Neuronal stem cell (in vitro differentiated cells): ENCODE data around the gene P3H1.

Source experiments
- DNase-seq: peaks from one replicate; pipeline ENCODE4 v3.0.0-alpha.2; 2013; ENCODE audit warnings: low spot score
- H2AFZ ChIP-seq: one replicate; pipeline ENCODE4 v1.6.1; 2013; ENCODE audit warnings: mild to moderate bottlenecking, low read length, inconsistent platforms
- H2AK5ac ChIP-seq: 2 replicates; pipeline ENCODE4 v1.6.1; 2013; ENCODE audit warnings: low read depth, mild to moderate bottlenecking, inconsistent platforms, low read length, moderate library complexity, mixed read lengths
- H2BK120ac ChIP-seq: 2 replicates; pipeline ENCODE4 v1.6.1; 2013; ENCODE audit warnings: low read depth, mild to moderate bottlenecking, inconsistent platforms, low read length, moderate library complexity, mixed read lengths
- H2BK12ac ChIP-seq: one replicate; pipeline ENCODE4 v1.6.1; 2013; ENCODE audit warnings: low read length, inconsistent platforms
- H2BK15ac ChIP-seq: 2 replicates; pipeline ENCODE4 v1.6.1; 2013; ENCODE audit warnings: mild to moderate bottlenecking, low read length, inconsistent platforms, mixed read lengths
- H2BK5ac ChIP-seq: one replicate; pipeline ENCODE4 v1.6.1; 2013; ENCODE audit warnings: inconsistent platforms, mild to moderate bottlenecking, low read length, moderate library complexity
- H3K14ac ChIP-seq: one replicate; pipeline ENCODE4 v1.6.1; 2013; ENCODE audit warnings: low read length, inconsistent platforms
- H3K18ac ChIP-seq: 2 replicates; pipeline ENCODE4 v1.6.1; 2013; ENCODE audit warnings: low read length, inconsistent platforms
- H3K23ac ChIP-seq: 2 replicates; pipeline ENCODE4 v1.6.1; 2013; ENCODE audit warnings: low read depth, mild to moderate bottlenecking, mixed read lengths, low read length, inconsistent platforms; ENCODE audit not compliant: poor library complexity
- H3K27ac ChIP-seq: replicated peaks from 3 replicates; pipeline ENCODE4 v1.5.1; 2013; ENCODE audit warnings: low read length, inconsistent platforms
- H3K27me3 ChIP-seq, 3 experiments: 2 replicates each; pipeline ENCODE4 v1.6.1; 2013; ENCODE audit warnings: low read length in 3 of 3, mild to moderate bottlenecking in 2 of 3, inconsistent platforms in 1 of 3, low read depth in 1 of 3, mixed read lengths in 1 of 3, moderate library complexity in 1 of 3; ENCODE audit not compliant: control insufficient read depth in 3 of 3, insufficient read depth in 3 of 3
- H3K36me3 ChIP-seq, 2 donors: replicated peaks in 1 of 2; 2 replicates each; pipeline ENCODE4 v1.6.1; 2013; ENCODE audit warnings: low read length in 2 of 2; ENCODE audit not compliant: control insufficient read depth in 2 of 2, insufficient read depth in 2 of 2
- H3K4ac ChIP-seq: 2 replicates; pipeline ENCODE4 v1.6.1; 2013; ENCODE audit warnings: inconsistent platforms, mild to moderate bottlenecking, low read length, moderate library complexity
- H3K4me1 ChIP-seq, 2 donors: 1 replicate in 1 of 2; 2 replicates in 1 of 2; pipeline ENCODE4 v1.6.1; 2013; ENCODE audit warnings: low read length in 2 of 2, low read depth in 1 of 2; ENCODE audit not compliant: control insufficient read depth in 2 of 2, insufficient read depth in 1 of 2
- H3K4me2 ChIP-seq: one replicate; pipeline ENCODE4 v1.6.1; 2013; ENCODE audit warnings: mild to moderate bottlenecking, low read length, inconsistent platforms; ENCODE audit not compliant: insufficient read depth, poor library complexity, severe bottlenecking
- H3K4me3 ChIP-seq, 2 donors: 2 replicates each; pipeline ENCODE4 v1.5.1; 2013; ENCODE audit warnings: low read length in 2 of 2, mild to moderate bottlenecking in 2 of 2, inconsistent platforms in 1 of 2, moderate library complexity in 1 of 2
- H3K79me1 ChIP-seq: one replicate; pipeline ENCODE4 v1.6.1; 2013; ENCODE audit warnings: low read depth, mild to moderate bottlenecking, inconsistent platforms, low read length, moderate library complexity
- H3K9ac ChIP-seq: one replicate; pipeline ENCODE4 v1.6.1; 2013; ENCODE audit warnings: mild to moderate bottlenecking, low read depth, low read length, inconsistent platforms; ENCODE audit not compliant: poor library complexity
- H3K9me3 ChIP-seq, 2 donors: replicated peaks in 1 of 2; 2 replicates each; pipeline versions ENCODE3 to v1.6.1; 2013; ENCODE audit warnings: low read length in 2 of 2, mild to moderate bottlenecking in 2 of 2, inconsistent platforms in 1 of 2, low read depth in 1 of 2, mixed read lengths in 1 of 2, moderate library complexity in 1 of 2; ENCODE audit not compliant: control insufficient read depth in 2 of 2, insufficient read depth in 1 of 2
- H4K8ac ChIP-seq: one replicate; pipeline ENCODE4 v1.6.1; 2013; ENCODE audit warnings: low read depth, mild to moderate bottlenecking, inconsistent platforms, low read length, moderate library complexity
- H4K91ac ChIP-seq: one replicate; pipeline ENCODE4 v1.6.1; 2013; ENCODE audit warnings: low read length, low read depth, mild to moderate bottlenecking, inconsistent platforms; ENCODE audit not compliant: poor library complexity
- WGBS, 2 donors: extraction: QIAGEN DNeasy Blood & Tissue Kit; methylation state at CpG; one replicate each; pipeline ENCODE4 v1.1.7; 2013; ENCODE audit warnings: missing lambda C conversion rate in 2 of 2, mixed read lengths in 1 of 2; ENCODE audit not compliant: insufficient read length in 2 of 2, insufficient replicate concordance in 1 of 2; ENCODE audit errors: extremely low coverage in 2 of 2; 5-methylcytosine and 5-hydroxymethylcytosine counted together

The P3H1 gene

DNA sequence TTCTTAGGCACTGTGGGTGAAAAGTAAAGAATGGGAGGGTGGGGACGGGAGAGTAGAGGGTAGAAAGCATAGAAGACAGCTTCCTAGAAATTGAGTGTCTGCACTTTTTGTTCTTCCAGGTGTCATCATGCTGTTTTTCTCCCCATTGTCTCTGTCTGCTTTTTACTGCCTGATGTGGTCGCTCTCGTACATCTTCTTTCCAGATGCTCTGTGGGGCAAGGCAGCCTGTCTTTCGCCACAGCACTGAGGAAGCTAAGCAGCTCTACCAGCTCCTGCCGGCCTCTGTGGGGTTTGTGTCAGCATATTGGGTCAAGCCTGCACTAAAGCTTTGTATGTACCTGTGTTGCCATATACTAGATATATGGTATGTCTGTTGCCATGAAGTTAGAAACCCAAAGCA is 31.2 kb upstream of the P3H1 start:
- no peak overlapping the region for H3K4ac ChIP-seq
- WGBS, 2 donors, result no CpG with 5 or more reads among the region's 5 CpGs
- peaks cover 0 to 4% of the 10 kb centered on the region in 2 donors for H3K4me1 ChIP-seq
- H3K36me3 ChIP-seq, result no peaks in the 10 kb centered on the region
- no peak for DNase-seq
- H2AK5ac ChIP-seq, result no peak overlapping the region
- peak overlapping the region; percentile 6 for H2AFZ ChIP-seq
- H4K91ac ChIP-seq, result no peak overlapping the region
- H3K9me3 ChIP-seq, result no peaks in the 10 kb centered on the region
- no peak overlapping the region for H3K9ac ChIP-seq
- no peak overlapping the region for H2BK120ac ChIP-seq
- H3K18ac ChIP-seq, result no peak overlapping the region
- H3K4me2 ChIP-seq, result no peak overlapping the region
- H3K27me3 ChIP-seq, result no peaks in the 10 kb centered on the region
- H3K27ac ChIP-seq, result no peak overlapping the region
- H4K8ac ChIP-seq, result no peak overlapping the region
- no peak overlapping the region for H2BK5ac ChIP-seq
- no peak overlapping the region for H2BK12ac ChIP-seq
- no peak overlapping the region for H2BK15ac ChIP-seq
- H3K14ac ChIP-seq, result no peak overlapping the region
- no peak overlapping the region for H3K4me3 ChIP-seq
- no peak overlapping the region for H3K23ac ChIP-seq
- H3K79me1 ChIP-seq, result no peaks in the 10 kb centered on the region

DNA sequence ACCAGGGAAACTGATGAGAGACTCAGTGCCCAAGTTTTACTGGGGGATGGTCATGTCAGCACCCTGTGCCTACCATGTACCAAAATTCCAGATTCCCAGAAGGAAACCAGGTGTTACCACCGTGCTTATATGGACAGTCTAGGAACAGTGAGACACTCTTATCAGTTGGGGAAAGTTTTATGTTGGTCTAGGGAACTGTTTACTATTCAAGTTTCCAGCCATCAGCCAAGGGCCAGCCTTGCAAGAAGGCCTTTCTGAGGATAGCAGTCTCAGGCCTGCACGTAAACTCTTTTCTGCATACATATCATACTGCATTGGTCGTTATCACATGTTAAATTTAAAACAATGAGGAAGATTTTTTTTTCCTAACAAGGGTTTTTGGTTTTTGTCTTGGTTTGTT is 30.6 kb upstream of the P3H1 start:
- H2BK15ac ChIP-seq, result no peak overlapping the region
- H3K14ac ChIP-seq, result no peak overlapping the region
- H3K36me3 ChIP-seq, result no peaks in the 10 kb centered on the region
- H3K4me3 ChIP-seq, result no peak overlapping the region
- H2BK5ac ChIP-seq, result no peak overlapping the region
- H3K23ac ChIP-seq, result no peak overlapping the region
- no peak overlapping the region for H3K4me2 ChIP-seq
- H2AK5ac ChIP-seq, result no peak overlapping the region
- peaks cover 0 to 4% of the 10 kb centered on the region in 2 donors for H3K4me1 ChIP-seq
- H3K9ac ChIP-seq, result no peak overlapping the region
- H2AFZ ChIP-seq, result no peak overlapping the region
- DNase-seq, result no peak
- no peak overlapping the region for H2BK12ac ChIP-seq
- H4K8ac ChIP-seq, result no peak overlapping the region
- H3K27ac ChIP-seq, result no peak overlapping the region
- no peak overlapping the region for H3K18ac ChIP-seq
- H3K4ac ChIP-seq, result no peak overlapping the region
- H3K79me1 ChIP-seq, result no peaks in the 10 kb centered on the region
- H2BK120ac ChIP-seq, result no peak overlapping the region
- no peaks in the 10 kb centered on the region for H3K9me3 ChIP-seq
- H4K91ac ChIP-seq, result no peak overlapping the region
- WGBS, 2 donors, result no CpG with 5 or more reads among the region's 3 CpGs
- H3K27me3 ChIP-seq, result no peaks in the 10 kb centered on the region

DNA sequence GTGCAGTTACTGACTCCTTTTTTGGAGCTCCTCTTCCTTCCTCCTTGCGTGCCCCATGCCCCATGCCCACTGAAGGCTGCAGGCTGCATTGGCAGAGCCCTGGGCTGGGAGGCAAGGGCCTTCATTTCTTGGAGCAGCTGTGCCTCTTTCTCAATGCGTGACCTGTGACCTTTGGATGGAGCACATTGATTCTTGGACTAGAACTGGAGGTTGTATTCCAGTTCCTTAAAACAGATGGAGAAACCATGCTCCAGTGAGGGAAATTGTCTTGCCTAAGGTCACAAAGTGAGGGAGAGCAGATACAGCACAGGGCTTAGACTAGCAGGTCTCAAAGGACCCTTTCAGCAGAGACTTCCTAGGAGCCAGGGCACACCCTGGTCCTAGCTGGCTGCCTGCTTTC is 27.0 kb upstream of the P3H1 start:
- no peak for DNase-seq
- Histone ChIP-seq H3K4ac (no peak overlapping the region), H3K4me1 (peaks cover 0 to 4% of the 10 kb centered on the region in 2 donors), H3K9me3 (no peaks in the 10 kb centered on the region), H3K27me3 (no peaks in the 10 kb centered on the region), H3K9ac (no peak overlapping the region), H2AK5ac (no peak overlapping the region), H4K8ac (no peak overlapping the region), H3K23ac (no peak overlapping the region), H2BK120ac (no peak overlapping the region), H3K4me3 (no peak overlapping the region), H2AFZ (no peak overlapping the region), H3K4me2 (no peak overlapping the region), H3K36me3 (no peaks in the 10 kb centered on the region), H3K14ac (no peak overlapping the region), H3K18ac (no peak overlapping the region), H2BK5ac (no peak overlapping the region), H3K79me1 (no peaks in the 10 kb centered on the region), H4K91ac (no peak overlapping the region), H2BK15ac (no peak overlapping the region), H2BK12ac (no peak overlapping the region), H3K27ac (no peak overlapping the region)
- no CpG with 5 or more reads among the region's 2 CpGs for WGBS, 2 donors

DNA sequence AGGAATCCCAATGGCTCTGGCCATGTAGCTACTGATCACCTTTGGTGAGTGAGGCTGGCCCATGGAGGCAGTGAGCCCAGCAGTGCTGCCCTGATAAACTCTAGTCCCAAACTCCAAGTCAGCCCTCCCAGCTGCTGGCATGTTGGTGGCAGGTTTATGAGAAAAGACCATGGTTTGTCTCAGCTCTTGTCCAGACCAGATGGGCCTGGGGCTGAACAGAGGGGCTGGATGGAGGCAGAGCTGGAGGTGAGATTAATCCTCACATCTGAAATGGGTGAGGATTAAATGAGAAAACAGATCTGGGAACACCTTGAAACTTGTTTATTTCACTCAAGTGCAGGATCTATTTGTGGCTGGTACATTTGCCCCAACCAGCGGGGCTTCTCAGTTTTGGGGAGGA is 21.2 kb upstream of the P3H1 start:
- WGBS, 2 donors, result no CpG with 5 or more reads among the region's 1 CpG

More for the DNA sequence above, 21.2 kb upstream of the P3H1 start:
- no peak overlapping the region for H2BK12ac ChIP-seq
- H3K36me3 ChIP-seq, result peaks cover 2 to 15% of the 10 kb centered on the region in 2 donors
- no peaks in the 10 kb centered on the region for H3K79me1 ChIP-seq
- no peak overlapping the region for H2BK120ac ChIP-seq
- H3K9me3 ChIP-seq, result no peaks in the 10 kb centered on the region
- H3K14ac ChIP-seq, result no peak overlapping the region
- no peak overlapping the region for H3K18ac ChIP-seq
- H3K9ac ChIP-seq, result no peak overlapping the region
- H2BK15ac ChIP-seq, result no peak overlapping the region
- no peak overlapping the region for H4K91ac ChIP-seq
- H3K27me3 ChIP-seq, result peaks cover 0 to 2% (median 0%) of the 10 kb centered on the region in 3 experiments
- H3K27ac ChIP-seq, result no peak overlapping the region
- no peak overlapping the region for H3K4me2 ChIP-seq
- no peak for DNase-seq
- H3K4ac ChIP-seq, result no peak overlapping the region
- no peak overlapping the region for H2AK5ac ChIP-seq
- H2AFZ ChIP-seq, result no peak overlapping the region
- no peak overlapping the region for H4K8ac ChIP-seq
- H3K4me1 ChIP-seq, result peaks cover 0 to 2% of the 10 kb centered on the region in 2 donors
- H3K23ac ChIP-seq, result no peak overlapping the region
- H2BK5ac ChIP-seq, result no peak overlapping the region
- no peak overlapping the region for H3K4me3 ChIP-seq
